Endodermal cell (in vitro differentiated cells): Measurements from ENCODE around the gene PRAF2. TPM values are rescaled to one million over a fixed set of nuclear protein-coding genes. Genes with fewer than 3 reads are reported as not detected.

ENCODE experiments used
- DNase-seq: peaks from one replicate; pipeline ENCODE4 v3.0.0-alpha.2; 2017
- H3K27ac ChIP-seq: 2 replicates; pipeline ENCODE4 v1.5.1; 2013; ENCODE audit warnings: mild to moderate bottlenecking, low read depth, low read length, moderate library complexity
- H3K27me3 ChIP-seq: 2 replicates; pipeline ENCODE4 v1.6.1; 2013; ENCODE audit warnings: mild to moderate bottlenecking, low read length, moderate library complexity; ENCODE audit not compliant: insufficient read depth, control insufficient read depth, poor library complexity, severe bottlenecking
- H3K36me3 ChIP-seq: 2 replicates; pipeline ENCODE4 v1.7.0; 2013; ENCODE audit warnings: mild to moderate bottlenecking, low read length, moderate library complexity; ENCODE audit not compliant: control insufficient read depth, insufficient read depth
- H3K4me1 ChIP-seq: one replicate; pipeline ENCODE4 v1.7.0; 2013; ENCODE audit warnings: low read length; ENCODE audit not compliant: control insufficient read depth, insufficient read depth
- H3K4me3 ChIP-seq: 2 replicates; pipeline ENCODE4 v1.5.1; 2013; ENCODE audit warnings: mild to moderate bottlenecking, low read length, moderate library complexity
- H3K9ac ChIP-seq: 2 replicates; pipeline ENCODE4 v1.6.1; 2013; ENCODE audit warnings: mild to moderate bottlenecking, low read length, moderate library complexity; ENCODE audit not compliant: poor library complexity, severe bottlenecking; ENCODE audit errors: extremely low read depth
- H3K9me3 ChIP-seq: 2 replicates; pipeline ENCODE4 v1.6.1; 2013; ENCODE audit warnings: mild to moderate bottlenecking, low read length, moderate library complexity; ENCODE audit not compliant: control insufficient read depth
- H3K27ac Mint-ChIP-seq: 2 replicates; pipeline ENCODE4 v1.8.0; 2020; ENCODE audit warnings: mixed read lengths
- H3K27me3 Mint-ChIP-seq: 2 replicates; pipeline ENCODE4 v1.8.0; 2021; ENCODE audit warnings: mild to moderate bottlenecking, mixed read lengths; ENCODE audit not compliant: insufficient read depth
- H3K36me3 Mint-ChIP-seq: 2 replicates; pipeline ENCODE4 v1.8.0; 2020; ENCODE audit warnings: low read depth, mixed read lengths
- H3K4me1 Mint-ChIP-seq: 2 replicates; pipeline ENCODE4 v1.8.0; 2020; ENCODE audit warnings: mixed read lengths
- H3K4me3 Mint-ChIP-seq: 2 replicates; pipeline ENCODE4 v1.8.0; 2020; ENCODE audit warnings: mild to moderate bottlenecking, moderate library complexity, mixed read lengths
- H3K9me3 Mint-ChIP-seq: 2 replicates; pipeline ENCODE4 v1.8.0; 2020; ENCODE audit warnings: mild to moderate bottlenecking, mixed read lengths
- WGBS, 2 experiments: methylation state at CpG; one replicate each; pipeline versions ENCODE4 v1.1.5 to v1.1.7; 2013; ENCODE audit warnings: missing lambda C conversion rate in 2 of 2, mixed read lengths in 1 of 2; ENCODE audit not compliant: insufficient coverage in 1 of 2, insufficient read length in 1 of 2; 5-methylcytosine and 5-hydroxymethylcytosine counted together
- total RNA-seq, 2 donors: library from RNA; stranded (reverse); fragmentation: NEBNext Ultra II Directional in 1 of 2; extraction: Animal tissue kit (Norgen Biotek cat#: 25700) in 1 of 2; gene quantifications; 2 replicates in 1 of 2; 3 replicates in 1 of 2; pipeline ENCODE4 v1.2.1, GENCODE V29; 2021
- TF ChIP-seq, protein P1 (sequence below): fragments of 200-600 bp; sonication (generic); conservative IDR thresholded peaks from 2 replicates; pipeline ENCODE4 v1.5.0; 2021; ENCODE audit warnings: antibody characterized with exemption, mild to moderate bottlenecking

PRAF2 gene
- total RNA-seq, 2 donors from 2014 or later: 8.2 to 15.7 TPM

DNA sequence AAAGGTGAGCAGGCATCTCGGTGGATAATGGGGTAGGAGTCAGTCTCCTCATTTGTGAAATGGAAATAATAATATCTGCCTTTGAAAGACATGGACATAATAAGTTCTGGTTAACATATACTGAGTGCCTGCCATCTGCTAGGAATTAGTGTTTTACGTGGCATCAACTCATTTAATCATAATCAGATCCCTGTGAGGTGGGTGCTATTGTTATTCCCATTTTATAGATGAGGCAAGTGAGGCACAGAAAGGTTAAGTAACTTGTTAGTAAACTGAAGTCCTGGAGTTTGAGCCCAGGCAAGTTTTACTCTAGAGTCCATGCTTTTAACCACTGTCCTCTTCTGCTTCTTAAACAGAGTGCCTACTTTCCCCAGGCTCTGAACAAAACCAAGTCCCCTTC lies 7.5 kb downstream of the PRAF2 start:
- TF ChIP-seq, protein P1, sequence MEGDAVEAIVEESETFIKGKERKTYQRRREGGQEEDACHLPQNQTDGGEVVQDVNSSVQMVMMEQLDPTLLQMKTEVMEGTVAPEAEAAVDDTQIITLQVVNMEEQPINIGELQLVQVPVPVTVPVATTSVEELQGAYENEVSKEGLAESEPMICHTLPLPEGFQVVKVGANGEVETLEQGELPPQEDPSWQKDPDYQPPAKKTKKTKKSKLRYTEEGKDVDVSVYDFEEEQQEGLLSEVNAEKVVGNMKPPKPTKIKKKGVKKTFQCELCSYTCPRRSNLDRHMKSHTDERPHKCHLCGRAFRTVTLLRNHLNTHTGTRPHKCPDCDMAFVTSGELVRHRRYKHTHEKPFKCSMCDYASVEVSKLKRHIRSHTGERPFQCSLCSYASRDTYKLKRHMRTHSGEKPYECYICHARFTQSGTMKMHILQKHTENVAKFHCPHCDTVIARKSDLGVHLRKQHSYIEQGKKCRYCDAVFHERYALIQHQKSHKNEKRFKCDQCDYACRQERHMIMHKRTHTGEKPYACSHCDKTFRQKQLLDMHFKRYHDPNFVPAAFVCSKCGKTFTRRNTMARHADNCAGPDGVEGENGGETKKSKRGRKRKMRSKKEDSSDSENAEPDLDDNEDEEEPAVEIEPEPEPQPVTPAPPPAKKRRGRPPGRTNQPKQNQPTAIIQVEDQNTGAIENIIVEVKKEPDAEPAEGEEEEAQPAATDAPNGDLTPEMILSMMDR: no peak
- H3K4me1 Mint-ChIP-seq: no peaks in the 10 kb centered on the region
- Histone ChIP-seq H3K36me3 (no peaks in the 10 kb centered on the region), H3K9ac (no peak overlapping the region), H3K27ac (no peak overlapping the region), H3K4me3 (no peak overlapping the region), H3K27me3 (no peaks in the 10 kb centered on the region), H3K4me1 (no peaks in the 10 kb centered on the region), H3K9me3 (no peaks in the 10 kb centered on the region)
- H3K4me3 Mint-ChIP-seq: no peak overlapping the region
- no peak overlapping the region for H3K27ac Mint-ChIP-seq
- peaks cover 56% of the 10 kb centered on the region for H3K9me3 Mint-ChIP-seq
- peaks cover 13% of the 10 kb centered on the region for H3K36me3 Mint-ChIP-seq
- no peaks in the 10 kb centered on the region for H3K27me3 Mint-ChIP-seq
- WGBS, 2 experiments: 92% methylated on average over 2 of the region's 2 CpGs; no CpG with 5 or more reads in 1 of the 2 experiments
- no peak for DNase-seq

DNA sequence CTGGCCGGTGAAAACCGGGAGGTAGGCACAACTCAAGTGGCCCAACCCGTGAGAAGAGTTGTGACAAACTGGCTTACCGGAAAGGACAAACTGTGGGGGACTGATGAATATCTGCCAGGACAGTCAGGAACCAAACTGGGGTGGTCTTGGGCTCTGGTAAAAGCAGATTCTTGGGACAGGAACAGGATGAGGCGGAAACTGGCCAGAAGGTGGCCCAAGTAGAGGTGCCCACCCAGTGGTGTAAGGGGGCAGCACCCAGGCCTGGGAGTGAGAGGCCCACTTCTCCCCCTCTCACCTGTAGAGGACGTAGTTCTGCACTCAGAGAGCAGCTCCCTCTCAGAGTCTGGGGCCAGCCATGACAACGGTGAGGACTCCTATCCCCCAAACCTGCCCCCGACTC lies 9.1 kb downstream of the PRAF2 start:
- no peak overlapping the region for H3K4me3 ChIP-seq
- H3K9ac ChIP-seq: no peak overlapping the region
- Mint-ChIP-seq H3K27me3 (no peaks in the 10 kb centered on the region), H3K4me3 (no peak overlapping the region), H3K27ac (no peak overlapping the region), H3K9me3 (peaks cover 63% of the 10 kb centered on the region), H3K36me3 (peaks cover 13% of the 10 kb centered on the region), H3K4me1 (no peaks in the 10 kb centered on the region)
- TF ChIP-seq, protein P1: no peak
- H3K36me3 ChIP-seq: no peaks in the 10 kb centered on the region
- H3K27me3 ChIP-seq: no peaks in the 10 kb centered on the region
- WGBS, 2 experiments: 90% methylated on average over 8 of the region's 8 CpGs; no CpG with 5 or more reads in 1 of the 2 experiments
- DNase-seq: no peak
- no peaks in the 10 kb centered on the region for H3K4me1 ChIP-seq
- no peaks in the 10 kb centered on the region for H3K9me3 ChIP-seq
- H3K27ac ChIP-seq: no peak overlapping the region

DNA sequence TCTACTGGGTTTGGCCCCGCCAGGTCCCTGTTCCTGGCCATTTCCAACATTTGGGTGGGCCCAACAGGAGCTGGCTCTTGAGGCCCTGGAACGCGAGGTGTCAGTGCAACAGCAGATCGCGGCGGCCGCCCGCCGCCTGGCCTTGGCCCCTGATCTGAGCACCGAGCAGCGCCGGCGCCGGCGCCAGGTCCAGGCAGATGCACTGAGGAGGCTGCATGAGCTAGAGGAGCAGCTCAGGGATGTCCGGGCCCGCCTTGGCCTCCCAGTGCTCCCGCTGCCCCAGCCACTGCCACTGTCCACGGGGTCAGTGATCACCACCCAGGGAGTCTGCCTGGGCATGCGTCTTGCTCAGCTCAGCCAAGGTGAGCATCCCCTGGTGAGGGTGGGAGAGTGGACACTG lies 9.5 kb downstream of the PRAF2 start:
- Histone ChIP-seq H3K9me3 (no peaks in the 10 kb centered on the region), H3K27me3 (no peaks in the 10 kb centered on the region), H3K9ac (no peak overlapping the region), H3K27ac (no peak overlapping the region), H3K4me3 (no peak overlapping the region), H3K4me1 (no peaks in the 10 kb centered on the region), H3K36me3 (no peaks in the 10 kb centered on the region)
- Mint-ChIP-seq H3K27me3 (no peaks in the 10 kb centered on the region), H3K27ac (no peak overlapping the region), H3K9me3 (peaks cover 60% of the 10 kb centered on the region), H3K36me3 (peaks cover 13% of the 10 kb centered on the region), H3K4me1 (no peaks in the 10 kb centered on the region), H3K4me3 (no peak overlapping the region)
- 96 to 100% methylated on average over 3 to 20 of the region's 20 CpGs for WGBS, 2 experiments
- TF ChIP-seq, protein P1: no peak
- DNase-seq: no peak
